DOHH2 (cell line): ENCODE results near the gene SGCE.

Experiments used
- H3F3A ChIP-seq: fragments of 200-600 bp; sonication (generic), shearing (Covaris generic); 2 replicates; pipeline ENCODE4 v1.6.0; 2016; ENCODE audit warnings: antibody characterized with exemption, mild to moderate bottlenecking; ENCODE audit not compliant: control insufficient read depth, insufficient read depth
- H3K27ac ChIP-seq: fragments of 200-600 bp; sonication (generic); 2 replicates; pipeline ENCODE4 v1.5.1; 2014; ENCODE audit warnings: low read depth, mild to moderate bottlenecking, low read length, moderate library complexity
- H3K27me3 ChIP-seq: fragments of 200-600 bp; sonication (generic); 2 replicates; pipeline ENCODE4 v1.6.1; 2014; ENCODE audit warnings: mild to moderate bottlenecking, low read length, mixed read lengths; ENCODE audit not compliant: control insufficient read depth
- H3K36me3 ChIP-seq: fragments of 200-600 bp; sonication (generic); 2 replicates; pipeline ENCODE4 v1.6.1; 2014; ENCODE audit warnings: mild to moderate bottlenecking, low read length, moderate library complexity, mixed read lengths; ENCODE audit not compliant: control insufficient read depth
- H3K4me1 ChIP-seq: fragments of 200-600 bp; sonication (generic); 2 replicates; pipeline ENCODE4 v1.6.1; 2014; ENCODE audit warnings: mild to moderate bottlenecking, low read length, mixed read lengths; ENCODE audit not compliant: control insufficient read depth
- H3K4me2 ChIP-seq: fragments of 200-600 bp; sonication (generic); 2 replicates; pipeline ENCODE4 v1.6.0; 2014; ENCODE audit warnings: mild to moderate bottlenecking, low read length, moderate library complexity
- H3K4me3 ChIP-seq: fragments of 200-600 bp; sonication (generic); 2 replicates; pipeline ENCODE4 v1.5.1; 2014; ENCODE audit warnings: mild to moderate bottlenecking, low read length, mixed read lengths
- H3K79me2 ChIP-seq: fragments of 200-600 bp; sonication (generic); 2 replicates; pipeline ENCODE4 v1.6.1; 2014; ENCODE audit warnings: mild to moderate bottlenecking, low read length, mixed read lengths; ENCODE audit not compliant: control insufficient read depth
- H3K9me2 ChIP-seq: fragments of 200-600 bp; sonication (generic); replicated peaks from 2 replicates; pipeline ENCODE4 v1.6.1; 2014; ENCODE audit warnings: mild to moderate bottlenecking, low read length, mixed read lengths; ENCODE audit not compliant: control insufficient read depth
- H3K9me3 ChIP-seq: fragments of 200-600 bp; sonication (generic); 2 replicates; pipeline ENCODE4 v1.6.1; 2014; ENCODE audit warnings: antibody characterized with exemption, low read length, mixed read lengths; ENCODE audit not compliant: control insufficient read depth, insufficient read depth
- H4K20me1 ChIP-seq: fragments of 200-600 bp; sonication (generic); 2 replicates; pipeline ENCODE4 v1.6.0; 2014; ENCODE audit warnings: low read depth, mild to moderate bottlenecking, antibody characterized with exemption, low read length, moderate library complexity; ENCODE audit not compliant: control insufficient read depth, insufficient read depth
- EZH2phosphoT487 ChIP-seq: fragments of 200-600 bp; sonication (generic); IDR thresholded peaks from 2 replicates; pipeline ENCODE4 v1.6.1; 2017; ENCODE audit warnings: borderline replicate concordance, mild to moderate bottlenecking, antibody characterized with exemption, low read length, moderate library complexity, mixed read lengths
- TF ChIP-seq, protein P1 (sequence below): fragments of 200-600 bp; sonication (generic); IDR thresholded peaks from one replicate; pipeline ENCODE4 v1.5.1; 2014; ENCODE audit warnings: antibody characterized with exemption, mild to moderate bottlenecking, low read depth, low read length; ENCODE audit not compliant: poor library complexity, severe bottlenecking

SGCE gene

DNA sequence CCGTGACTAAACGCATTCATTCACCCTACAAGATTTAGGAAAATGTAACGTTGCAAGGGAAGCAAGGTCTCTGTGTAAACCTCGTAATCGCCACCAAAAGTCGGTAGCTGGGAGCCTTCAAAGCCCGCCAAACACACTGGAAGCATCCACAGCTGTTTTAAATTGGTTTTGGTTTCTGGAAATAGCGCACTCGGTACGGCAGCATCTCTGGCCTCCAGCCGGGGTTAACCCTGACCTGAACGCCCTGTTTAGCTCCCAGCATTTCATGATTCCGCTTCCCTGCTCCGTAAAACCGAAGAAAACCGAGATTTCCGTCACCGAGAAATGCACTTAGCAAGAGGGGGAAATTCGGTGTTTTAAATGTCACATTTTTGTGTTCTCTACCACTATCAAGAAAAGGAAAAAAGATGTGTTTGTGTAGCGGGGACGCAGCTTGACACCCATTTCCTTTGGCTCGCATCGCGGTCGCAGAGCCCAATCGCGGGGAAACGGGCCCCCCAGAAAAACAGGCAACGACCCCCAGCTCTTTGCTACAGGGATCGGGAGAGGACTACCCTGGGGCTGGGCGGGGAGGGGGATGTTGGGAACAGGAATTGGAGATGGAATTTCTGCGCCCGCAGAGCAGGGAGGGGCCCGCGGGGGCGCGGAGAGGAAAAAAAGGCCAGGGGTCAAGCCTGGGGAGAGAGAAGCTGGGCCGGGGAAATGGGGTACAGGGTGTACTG is 646 bp downstream of the SGCE start:
- peaks cover 83% of the 10 kb centered on the region for H3K79me2 ChIP-seq
- peaks cover 13% of the 10 kb centered on the region for H4K20me1 ChIP-seq
- peaks cover 27% of the 10 kb centered on the region for H3K4me1 ChIP-seq
- H3K27ac ChIP-seq: peak overlapping the region; percentile 62
- TF ChIP-seq, protein P1, sequence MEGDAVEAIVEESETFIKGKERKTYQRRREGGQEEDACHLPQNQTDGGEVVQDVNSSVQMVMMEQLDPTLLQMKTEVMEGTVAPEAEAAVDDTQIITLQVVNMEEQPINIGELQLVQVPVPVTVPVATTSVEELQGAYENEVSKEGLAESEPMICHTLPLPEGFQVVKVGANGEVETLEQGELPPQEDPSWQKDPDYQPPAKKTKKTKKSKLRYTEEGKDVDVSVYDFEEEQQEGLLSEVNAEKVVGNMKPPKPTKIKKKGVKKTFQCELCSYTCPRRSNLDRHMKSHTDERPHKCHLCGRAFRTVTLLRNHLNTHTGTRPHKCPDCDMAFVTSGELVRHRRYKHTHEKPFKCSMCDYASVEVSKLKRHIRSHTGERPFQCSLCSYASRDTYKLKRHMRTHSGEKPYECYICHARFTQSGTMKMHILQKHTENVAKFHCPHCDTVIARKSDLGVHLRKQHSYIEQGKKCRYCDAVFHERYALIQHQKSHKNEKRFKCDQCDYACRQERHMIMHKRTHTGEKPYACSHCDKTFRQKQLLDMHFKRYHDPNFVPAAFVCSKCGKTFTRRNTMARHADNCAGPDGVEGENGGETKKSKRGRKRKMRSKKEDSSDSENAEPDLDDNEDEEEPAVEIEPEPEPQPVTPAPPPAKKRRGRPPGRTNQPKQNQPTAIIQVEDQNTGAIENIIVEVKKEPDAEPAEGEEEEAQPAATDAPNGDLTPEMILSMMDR: no peak
- peak; percentile 49; the same call in 1 of the 2 replicates for TF ChIP-seq EZH2phosphoT487
- no peaks in the 10 kb centered on the region for H3K27me3 ChIP-seq
- peak overlapping the region; percentile 65 for H3K4me2 ChIP-seq
- H3K9me2 ChIP-seq: no peaks in the 10 kb centered on the region
- no peaks in the 10 kb centered on the region for H3K9me3 ChIP-seq
- H3F3A ChIP-seq: peaks cover 9% of the 10 kb centered on the region
- H3K4me3 ChIP-seq: peak overlapping the region; percentile 88
- H3K36me3 ChIP-seq: peaks cover 8% of the 10 kb centered on the region; the same call in 1 of the 2 replicates

DNA sequence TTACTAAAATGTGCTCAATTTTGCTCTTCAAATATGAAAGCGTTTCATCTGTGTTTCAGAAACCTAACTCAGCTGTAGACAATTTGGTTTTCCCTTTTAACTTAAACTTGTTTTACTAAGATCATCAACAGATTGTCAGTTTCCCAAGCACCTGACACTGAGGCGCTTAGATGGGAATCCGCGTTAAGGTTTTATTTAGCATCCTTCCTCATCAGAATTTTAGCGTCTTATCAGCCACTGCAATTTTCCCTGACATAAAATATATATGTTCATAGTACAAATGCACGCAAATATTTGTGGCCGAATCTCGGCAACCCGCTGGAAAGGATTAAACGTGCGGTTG is 1.2 kb downstream of the SGCE start:
- H3K27me3 ChIP-seq: no peaks in the 10 kb centered on the region
- TF ChIP-seq, protein P1: no peak
- no peak for TF ChIP-seq EZH2phosphoT487
- H3K4me3 ChIP-seq: peak overlapping the region; percentile 88
- H3K9me2 ChIP-seq: no peaks in the 10 kb centered on the region
- peaks cover 24% of the 10 kb centered on the region for H3K4me1 ChIP-seq
- peaks cover 9% of the 10 kb centered on the region for H3F3A ChIP-seq
- peaks cover 3% of the 10 kb centered on the region; the same call in 1 of the 2 replicates for H3K36me3 ChIP-seq
- no peaks in the 10 kb centered on the region for H3K9me3 ChIP-seq
- H3K27ac ChIP-seq: no peak overlapping the region
- peak overlapping the region; percentile 65 for H3K4me2 ChIP-seq
- H3K79me2 ChIP-seq: peaks cover 83% of the 10 kb centered on the region
- H4K20me1 ChIP-seq: peaks cover 8% of the 10 kb centered on the region

DNA sequence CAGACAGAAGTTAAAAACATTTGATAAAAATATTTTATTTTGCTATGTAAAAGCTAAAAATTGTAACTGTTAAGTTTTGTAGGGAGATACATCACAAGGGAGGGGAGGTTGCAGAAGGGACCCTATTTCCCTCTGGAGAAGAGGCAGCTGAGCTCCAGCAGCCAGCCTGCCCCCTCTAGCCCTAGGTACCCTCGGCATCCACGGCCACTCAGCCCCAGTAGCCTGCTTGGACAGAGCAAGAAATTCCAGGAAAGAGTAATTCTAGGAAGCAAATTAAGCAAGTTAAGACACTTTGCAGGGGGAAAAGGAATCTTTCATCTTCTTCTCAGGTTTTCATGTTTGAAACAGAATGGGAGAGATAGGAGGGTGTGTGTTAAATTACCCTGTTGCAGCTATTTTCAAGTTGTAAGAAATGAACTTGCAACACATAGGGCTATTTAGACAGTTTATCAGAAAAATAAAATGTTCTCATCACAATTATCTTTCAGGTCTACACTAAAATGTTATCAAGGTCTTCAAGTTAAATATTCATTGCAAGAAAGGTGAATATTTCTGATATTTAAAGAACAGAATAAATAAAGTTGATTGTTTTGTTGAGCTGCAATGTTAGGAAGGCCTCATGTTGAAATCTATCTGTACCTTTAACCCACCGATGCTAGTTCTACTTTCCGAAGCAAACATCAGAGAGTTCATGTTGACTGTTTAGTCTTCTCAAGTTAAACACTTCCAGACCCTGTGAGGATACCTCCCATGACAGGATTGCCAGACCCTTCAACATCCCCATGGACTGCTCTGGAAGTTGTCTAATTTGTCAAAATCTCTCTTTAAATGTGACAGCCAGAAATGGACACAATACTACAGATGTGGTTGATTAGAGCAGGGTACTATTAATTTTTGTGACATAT is 5.5 kb downstream of the SGCE start:
- TF ChIP-seq, protein P1: no peak
- no peak for TF ChIP-seq EZH2phosphoT487
- Histone ChIP-seq H3F3A (no peaks in the 10 kb centered on the region), H3K79me2 (peaks cover 95% of the 10 kb centered on the region), H3K4me2 (no peak overlapping the region), H3K9me2 (no peaks in the 10 kb centered on the region), H4K20me1 (peaks cover 8% of the 10 kb centered on the region), H3K4me1 (peaks cover 12% of the 10 kb centered on the region), H3K36me3 (no peaks in the 10 kb centered on the region), H3K4me3 (no peak overlapping the region), H3K27ac (no peak overlapping the region), H3K9me3 (no peaks in the 10 kb centered on the region), H3K27me3 (no peaks in the 10 kb centered on the region)
